ENCODE measurements around the gene WDR18. TPM values are rescaled to one million over a fixed set of nuclear protein-coding genes. Genes with fewer than 3 reads are reported as not detected.
"Not testable (repeated sequence)": the region's sequence is repeated elsewhere in the genome, so short reads cannot be mapped to it uniquely, and the experiment has no call there.

Gene WDR18
- polyA plus RNA-seq, 10 donors, result 17.6 to 43.3 (median 24.5) TPM

DNA sequence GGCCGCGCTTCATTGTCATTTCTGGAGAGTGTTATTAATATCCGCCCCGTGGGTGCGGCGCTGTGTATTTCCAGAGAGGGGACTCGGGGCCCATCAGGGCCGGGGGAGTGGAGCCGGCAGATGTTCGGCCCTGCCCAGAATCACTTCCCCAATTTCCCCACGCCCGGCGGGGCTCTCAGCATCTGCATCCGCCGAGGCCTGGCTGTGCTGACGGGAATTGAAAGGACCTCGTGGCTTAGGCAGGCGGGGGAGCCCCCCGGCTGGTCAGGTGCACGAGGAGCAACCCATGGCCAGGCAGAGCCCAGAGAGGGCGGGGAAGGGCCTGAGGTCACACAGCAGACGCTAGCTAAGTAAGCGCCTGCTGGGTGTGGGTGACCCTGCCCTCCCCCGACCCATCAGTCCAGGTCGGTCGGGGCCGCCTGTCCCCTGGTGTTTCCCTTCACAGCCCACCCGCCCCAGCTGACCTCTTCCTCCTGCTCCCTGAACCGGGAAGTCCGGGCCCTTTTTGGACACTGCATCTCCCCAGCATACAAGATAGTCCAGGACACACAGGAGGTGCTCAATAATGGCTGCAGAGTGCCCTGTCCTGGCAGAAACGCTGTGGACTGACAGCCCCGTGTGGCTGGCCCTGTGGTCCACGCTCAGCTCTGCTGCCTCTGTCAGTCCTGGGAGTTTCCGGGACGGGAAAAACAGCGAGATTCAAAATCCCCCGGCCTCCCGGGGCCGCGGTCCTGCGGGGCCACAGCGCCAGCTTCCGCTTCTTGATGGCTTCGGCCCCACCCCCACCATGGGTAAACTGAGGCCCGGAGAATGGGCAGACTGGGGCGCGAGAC lies 36.2 kb upstream of the WDR18 start:
- DNase-seq, result peak in 2 of 3 donors; percentile 46 to 69

DNA sequence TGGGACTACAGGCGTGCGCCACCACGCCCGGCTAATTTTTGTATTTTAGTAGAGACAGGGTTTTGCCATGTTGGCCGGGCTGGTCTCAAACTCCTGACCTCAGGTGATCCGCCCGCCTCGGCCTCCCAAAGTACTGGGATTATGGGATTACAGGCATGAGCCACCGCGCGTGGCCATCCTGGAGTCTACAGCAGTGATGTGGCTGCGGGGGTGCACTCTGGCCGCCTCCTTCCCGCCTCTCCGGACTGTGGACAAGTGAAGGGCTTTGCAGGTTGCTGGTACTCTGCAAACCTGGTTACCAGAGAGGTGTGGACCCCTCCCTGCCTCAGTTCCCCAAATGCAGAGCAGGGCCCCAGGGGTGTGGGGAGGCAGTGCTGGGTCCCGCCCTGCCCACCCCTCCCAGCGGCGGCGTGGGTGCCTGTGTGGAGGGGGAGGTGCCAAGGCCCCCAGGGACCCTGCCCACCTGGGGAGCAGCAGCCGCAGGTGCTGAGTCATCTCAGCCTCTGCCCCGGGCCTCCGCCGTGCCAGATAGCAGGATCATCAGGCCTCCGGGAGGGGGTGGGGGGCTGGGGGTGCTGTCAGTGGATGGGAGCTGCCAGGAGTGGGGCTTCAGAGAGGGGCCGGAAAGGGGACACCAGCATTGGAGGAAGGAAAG lies 35.2 kb upstream of the WDR18 start:
- no peak for DNase-seq

DNA sequence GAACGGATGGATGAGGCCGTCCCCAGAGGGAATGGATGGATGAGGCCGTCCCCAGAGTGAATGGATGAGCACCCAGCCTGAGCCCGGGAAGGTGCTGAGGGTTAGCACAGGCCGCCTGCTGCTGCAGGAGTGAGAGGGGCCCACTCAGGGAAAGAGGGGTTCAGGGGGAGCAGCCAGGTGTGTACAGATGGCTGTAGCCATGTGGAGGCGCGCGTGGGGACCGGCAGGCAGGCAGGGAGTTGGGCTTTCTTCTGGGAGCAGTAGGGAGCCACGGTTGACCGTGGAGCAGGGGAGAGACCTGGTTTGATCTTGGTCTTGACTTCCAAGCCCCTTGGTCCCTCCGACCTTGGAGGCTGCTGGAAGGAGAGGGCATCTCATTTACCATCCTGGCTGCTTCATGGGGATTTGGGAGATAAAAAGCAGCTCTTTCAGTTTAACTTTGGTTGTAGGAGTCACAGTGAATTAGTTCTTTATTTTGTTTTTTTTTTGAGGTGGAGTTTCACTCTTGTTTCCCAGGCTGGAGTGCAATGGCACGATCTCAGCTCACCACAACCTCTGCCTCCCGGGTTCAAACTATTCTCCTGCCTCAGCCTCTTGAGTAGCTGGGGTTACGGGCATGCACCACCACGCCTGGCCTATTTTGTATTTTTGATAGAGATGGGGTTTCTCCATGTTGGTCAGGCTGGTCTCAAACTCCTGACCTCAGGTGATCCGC lies 33.6 kb upstream of the WDR18 start:
- DNase-seq, result no peak

DNA sequence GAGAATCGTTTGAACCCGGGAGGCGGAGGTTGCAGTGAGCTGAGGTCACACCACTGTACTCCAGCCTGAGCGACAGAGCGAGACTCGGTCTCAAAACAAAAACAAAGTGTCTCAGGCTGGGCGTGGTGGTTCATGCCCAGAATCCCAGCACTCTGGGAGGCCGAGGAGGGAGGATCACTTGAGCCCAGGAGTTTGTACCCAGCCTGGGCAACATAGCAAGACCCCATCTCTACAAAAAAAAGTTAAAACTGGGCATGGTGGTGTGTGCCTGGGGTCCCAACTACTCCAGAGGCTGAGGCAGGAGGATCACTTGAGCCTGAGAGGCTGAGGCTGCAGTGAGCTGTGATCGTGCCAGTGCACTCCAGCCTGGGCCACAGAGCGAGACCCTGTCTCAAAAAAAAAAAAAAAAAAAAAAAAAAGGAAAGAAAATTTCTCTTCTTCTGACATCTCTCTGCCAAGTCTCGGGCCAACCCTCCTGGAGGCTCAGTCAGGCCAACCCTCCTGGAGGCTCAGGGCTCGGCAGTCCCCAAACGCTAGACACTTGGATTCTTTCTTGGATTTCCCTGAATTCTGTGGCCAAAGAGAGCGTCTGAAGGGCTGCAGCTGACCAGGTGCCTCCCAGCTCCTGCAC lies 32.0 kb upstream of the WDR18 start:
- DNase-seq, result no peak

DNA sequence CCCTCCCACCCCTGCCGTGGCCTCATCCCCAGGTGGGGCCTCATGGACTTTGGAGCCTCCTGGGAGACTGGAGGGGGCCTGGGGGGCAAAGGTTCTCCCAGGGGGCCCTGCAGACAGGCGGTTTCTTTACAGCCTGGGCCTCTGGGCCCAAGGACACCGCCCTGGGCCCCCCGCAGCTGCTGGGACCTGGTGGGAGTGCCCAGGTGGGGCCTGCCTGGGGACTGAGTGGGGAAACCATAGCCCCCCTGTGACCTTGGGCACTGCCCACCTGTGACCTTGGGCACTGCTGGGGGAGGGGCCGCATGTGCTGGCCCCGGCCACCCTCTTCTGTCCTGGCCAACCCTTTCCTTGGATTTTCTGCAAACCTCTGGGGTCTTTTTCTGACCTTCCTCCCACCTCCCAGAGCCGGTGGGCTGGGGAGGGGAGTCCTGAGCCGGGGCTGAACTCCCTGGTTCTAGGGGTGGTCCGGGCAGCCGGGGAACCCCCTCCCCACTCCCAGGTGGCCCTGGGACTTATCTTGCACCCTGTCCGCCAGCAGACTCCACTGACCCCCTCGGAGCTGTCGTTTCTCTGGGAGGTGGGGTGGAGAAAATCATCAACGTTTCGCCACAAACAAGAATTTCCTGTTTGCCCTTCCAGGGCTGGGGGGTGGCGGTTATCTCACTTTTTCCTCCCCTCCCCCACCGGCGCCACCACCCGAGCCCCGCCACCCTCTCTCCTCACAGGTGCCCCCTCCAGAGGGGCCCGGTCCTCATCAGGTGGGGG lies 31.3 kb upstream of the WDR18 start:
- no peak for DNase-seq

DNA sequence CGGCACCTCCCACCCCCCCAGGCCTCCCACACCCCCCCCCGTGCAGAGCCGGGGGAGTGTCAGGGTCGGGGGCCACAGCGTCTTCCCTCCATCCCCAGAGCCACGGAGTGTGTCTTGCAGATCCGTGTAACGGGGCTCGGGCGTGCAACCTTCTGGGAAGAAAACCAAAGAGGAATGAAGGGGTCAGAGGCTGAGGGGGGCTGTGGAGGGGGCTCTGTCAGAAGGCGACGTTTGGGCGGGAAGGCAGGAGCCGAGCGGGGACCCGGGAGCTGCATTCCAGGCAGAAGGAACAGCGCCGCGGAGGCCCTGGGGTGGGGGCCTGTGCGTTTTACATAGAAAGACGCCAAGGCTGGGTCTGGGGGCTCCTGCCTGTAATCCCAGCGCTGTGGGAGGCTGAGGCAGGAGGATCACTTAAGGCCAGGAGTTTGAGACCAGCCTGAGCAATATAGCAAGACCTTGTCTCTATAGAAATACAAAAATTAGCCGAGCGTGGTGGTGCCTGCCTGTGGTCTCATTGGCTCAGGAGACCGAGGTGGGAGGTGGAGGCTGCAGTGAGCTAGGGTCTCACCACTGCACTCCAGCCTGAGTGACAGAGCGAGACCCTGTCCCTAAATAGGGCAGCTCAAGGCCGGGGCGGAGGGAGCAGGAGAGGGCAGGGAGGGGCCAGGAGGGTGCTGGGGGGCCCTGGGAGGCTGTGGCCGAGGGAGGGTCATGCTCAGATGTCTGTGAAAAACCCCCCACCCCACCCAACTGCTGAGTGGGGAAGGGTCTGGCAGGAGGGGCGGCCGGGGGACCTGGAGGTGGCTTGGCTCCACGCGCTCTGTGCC lies 30.5 kb upstream of the WDR18 start:
- no peak for DNase-seq

DNA sequence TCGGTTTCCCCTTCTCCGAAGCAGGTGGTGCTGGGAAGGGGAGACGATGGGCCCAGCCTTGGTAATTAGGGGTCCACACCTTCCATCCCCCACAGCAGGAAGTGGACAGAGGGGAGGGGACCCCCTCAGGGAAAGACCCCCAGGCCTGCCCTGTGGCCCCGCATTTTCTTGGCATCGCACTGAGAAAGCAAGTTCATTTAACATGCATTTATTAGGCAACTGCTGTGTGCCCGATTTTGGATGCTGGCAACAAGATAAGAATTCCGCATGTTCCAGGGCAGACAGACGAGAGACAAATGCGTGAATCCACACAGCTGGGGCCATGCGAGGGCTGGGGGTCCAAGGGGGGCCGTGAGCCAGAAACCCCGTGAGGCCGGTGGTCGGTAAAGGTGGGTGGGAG lies 29.9 kb upstream of the WDR18 start:
- DNase-seq, result no peak

DNA sequence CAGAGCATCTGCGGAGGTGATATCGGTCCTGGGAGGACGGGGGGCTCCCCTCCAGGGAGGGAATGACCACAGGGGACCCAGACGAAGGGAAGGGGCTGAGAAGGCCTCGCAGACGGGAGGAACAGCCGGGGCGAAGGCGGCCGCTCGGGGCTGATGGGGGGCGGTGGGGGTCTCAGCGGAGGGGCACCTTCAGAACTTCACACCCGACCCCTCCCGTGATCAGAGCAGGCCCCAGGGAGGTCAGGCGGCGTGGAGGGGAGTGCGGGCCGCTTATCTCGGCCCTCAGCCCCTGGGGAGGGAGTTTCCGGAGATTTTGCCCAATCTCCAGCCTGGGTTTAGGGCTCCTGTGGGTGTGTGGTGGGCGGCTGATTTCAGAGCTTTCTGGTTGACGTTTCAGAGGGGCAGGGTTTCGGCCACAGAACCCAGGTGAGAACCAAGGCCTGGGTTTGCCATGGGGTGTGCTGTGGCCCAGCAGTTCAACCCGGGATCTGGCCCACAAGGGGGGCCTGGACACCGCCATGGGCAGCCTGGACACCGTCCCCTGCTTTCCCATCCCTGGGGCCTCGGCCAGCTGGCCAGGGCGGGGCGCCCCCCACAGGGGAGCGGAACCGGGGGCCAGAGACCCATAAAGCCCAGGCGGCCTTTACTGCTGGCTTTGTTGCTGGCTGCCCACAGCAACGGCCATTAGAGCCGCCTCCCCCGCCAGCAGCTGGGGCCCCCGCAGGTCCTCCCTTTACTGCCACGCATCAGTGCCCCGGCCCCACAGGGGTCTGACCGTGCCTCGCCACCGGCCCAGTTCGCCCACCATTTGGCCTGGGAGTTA lies 29.3 kb upstream of the WDR18 start:
- no peak for DNase-seq

DNA sequence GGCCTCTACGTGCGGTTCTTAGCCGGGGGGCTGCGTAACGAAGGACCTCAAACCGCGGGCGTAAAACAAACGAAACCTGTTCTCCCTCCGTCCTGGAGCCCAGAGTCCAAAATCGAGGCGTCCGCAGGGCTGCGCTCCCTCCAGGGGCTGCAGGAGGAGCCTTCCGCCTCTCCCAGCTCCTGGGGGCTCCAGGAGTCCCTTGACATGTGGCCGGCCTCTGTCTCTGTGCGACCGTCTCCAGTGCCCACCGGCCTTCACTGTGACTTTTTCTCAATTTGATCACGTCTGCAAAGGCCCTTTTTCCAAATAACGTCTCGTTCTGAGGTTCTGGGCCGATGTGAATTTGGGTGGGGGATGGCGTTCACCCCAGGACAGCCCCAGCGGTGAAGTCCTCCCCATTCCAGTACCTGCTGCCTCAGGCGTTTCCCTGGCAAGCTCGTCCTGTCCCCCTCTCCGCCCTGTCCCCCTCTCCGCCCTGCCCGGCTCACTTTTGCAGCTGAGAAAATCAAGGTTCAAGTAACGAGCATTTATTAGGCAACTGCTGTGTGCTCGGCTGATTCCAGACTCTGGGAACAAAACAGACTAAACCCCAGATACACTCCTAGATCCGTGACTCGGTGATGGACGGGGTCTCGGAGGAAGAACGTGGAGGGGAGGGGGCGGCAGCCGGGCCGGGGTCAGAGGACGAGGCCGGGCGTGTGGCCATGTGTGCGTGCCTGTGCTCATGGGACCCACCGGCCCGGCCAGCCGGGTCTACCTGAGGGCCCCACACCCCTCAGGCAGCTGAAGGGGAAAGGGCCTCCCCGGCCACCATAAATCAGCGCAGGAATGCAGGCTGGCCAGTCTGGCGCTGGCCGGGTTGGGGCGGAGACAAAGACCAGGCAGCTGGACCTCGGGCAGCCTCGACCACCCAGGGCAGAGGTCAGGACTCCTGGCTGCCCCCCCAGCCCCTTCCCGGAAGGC lies 28.1 kb upstream of the WDR18 start:
- no peak for DNase-seq

DNA sequence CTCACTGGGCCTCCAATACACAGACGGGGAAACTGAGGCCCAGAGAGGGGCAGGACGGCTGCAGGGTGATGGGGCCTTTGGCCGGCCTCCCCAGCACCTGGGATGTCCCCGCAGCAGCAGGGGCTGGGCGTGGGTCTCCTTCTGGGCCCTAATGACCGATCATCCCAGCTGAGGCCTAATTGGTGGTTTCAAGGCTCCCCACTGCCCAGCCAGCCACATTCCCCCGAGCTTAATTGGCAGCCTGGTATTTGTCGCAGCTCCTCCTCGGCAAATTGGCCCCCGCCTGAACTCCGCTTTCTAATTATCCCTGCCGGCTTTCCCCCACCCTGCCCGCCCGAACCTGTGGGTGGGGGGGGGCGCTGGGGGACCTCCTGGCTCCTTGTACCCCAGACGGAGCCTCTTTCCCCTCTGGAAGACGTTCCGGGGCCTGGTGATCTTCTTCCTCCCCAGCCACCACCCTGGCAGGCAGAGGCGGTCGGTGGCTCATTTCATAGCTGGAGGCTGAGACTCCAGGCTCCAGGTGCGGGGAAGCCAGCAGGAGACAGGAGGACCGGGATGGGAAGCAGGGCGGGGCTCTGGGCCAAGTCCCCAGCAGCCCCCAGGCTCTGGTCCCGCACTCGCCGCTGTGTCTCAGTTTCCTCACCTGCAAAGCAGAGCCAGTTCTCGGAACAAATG lies 27.2 kb upstream of the WDR18 start:
- no peak for DNase-seq

DNA sequence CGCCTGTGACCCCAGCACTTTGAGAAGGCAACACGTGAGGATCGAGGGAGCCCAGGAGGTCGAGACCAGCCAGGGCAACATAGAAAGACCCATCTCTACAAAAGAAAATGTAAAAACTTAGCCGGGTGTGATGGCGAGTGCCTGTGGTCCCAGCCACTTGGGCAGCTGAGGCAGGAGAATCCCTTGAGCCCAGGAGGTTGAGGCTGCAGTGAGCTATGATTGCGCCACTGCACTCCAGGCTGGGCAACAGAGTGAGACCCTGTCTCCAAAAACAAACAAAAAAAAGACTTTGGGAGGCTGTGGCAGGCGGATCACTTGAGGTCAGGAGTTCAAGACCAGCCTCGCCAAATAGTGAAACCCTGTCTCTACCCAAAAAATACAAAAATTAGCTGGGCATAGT lies 26.6 kb upstream of the WDR18 start:
- not testable (repeated sequence) for DNase-seq

DNA sequence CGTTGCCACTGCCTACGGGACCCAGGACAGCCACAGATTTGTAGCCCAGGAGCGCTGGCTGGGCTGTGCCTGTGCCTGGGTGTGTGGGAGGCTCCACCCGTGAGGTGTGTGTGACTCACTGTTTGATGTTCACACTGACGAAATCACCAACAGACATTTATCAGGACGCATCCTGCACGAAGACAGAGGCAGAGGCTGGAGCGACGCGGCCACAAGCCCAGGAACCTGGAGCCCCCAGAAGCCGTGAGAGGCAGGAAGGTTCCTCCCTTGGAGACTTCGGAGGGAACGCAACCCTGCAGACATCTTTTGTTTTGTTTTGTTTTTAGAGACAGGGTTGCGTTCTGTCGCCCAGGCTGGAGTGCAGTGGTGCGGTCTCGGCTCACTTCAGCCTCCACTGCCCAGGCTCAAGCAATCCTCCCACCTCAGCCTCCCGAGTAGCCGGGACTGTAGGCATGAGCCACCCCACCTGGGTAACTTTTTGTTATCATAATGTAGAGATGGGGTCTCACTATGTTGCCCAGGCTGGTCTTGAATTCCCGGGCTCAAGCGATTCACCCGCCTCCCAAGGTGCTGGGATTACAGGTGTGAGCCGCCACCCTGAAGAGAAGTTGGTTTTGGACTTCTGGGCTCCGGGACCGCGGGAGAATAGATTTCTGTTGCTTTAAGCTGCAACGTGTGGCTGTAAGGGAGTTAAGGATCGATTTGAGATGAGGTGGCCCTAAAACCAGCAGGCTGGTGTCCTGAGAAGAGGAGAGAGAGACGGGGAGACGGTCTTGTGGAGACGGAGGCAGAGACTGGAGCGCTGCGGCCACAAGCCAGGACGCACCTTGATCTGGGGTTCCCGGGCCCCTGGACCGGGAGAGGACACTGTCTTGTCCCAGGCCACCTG lies 24.9 kb upstream of the WDR18 start:
- DNase-seq, result no peak

DNA sequence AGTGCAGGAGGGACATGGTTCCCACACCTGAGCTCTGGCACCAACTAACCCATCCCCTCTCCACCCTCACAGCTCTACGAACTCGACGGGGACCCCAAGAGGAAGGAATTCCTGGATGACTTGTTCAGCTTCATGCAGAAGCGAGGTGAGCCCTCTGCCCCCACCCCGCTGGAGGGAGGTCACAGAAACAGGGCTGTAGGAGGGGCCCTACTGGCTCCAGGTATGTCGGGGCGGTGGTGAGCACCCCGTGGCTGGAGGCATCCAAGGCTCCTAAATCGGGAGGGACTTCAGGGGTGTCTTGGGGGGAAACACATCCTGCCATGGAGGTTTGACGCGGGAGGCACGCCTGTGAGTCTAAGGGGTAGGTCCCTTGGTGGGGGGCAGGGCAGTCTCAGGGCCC lies 24.1 kb upstream of the WDR18 start:
- DNase-seq, result no peak

DNA sequence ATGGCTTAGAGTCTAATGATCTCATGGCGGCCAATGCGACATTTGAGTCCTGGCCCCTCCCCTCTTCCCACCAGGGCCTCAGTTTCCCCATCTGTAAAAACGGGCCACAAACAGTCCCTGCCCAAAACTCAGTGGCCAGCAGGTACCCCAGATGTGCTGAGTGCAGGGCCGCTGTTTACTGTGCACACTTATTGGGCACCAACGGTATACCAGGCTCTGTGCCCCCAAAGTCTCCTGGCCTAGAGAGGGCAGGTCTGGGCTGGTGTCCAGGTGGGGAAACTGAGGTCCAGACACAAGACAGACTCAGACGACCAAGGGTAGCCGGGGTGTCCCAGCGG lies 23.6 kb upstream of the WDR18 start:
- no peak for DNase-seq

DNA sequence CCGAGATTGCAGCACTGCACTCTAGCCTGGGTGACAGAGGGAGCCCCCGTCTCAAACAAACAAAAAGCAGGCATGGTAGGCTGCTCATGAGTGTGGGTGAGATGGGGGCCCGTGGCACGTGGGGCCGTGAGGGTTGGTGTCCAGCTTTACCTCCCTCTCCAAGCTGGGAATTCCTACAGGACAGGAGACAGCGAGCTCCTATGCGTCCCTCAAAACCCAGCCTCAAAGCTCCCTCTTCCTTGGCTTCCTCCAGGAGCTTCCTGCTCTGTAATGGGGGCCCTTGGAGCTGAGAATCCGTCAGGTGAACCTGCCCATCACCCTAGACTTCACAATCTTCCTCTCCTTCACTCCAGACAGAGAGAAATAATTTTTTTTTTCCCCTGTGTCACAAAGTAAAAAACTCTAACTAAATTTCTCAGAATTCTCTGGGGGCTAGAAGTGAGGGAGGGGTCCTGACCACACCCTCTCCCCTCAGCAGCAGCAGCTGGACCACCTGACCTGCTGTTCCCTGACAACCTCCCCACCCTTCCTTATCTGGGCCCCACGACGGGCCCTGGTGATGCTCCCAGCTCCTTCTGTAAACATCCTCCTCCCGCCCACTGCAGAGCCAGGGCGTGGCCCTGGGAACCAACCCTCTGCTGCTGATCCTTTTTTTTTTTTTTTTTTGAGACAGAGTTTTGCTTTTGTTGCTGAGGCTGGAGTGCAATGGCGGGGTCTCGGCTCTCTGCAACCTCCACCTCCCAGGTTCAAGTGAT lies 22.1 kb upstream of the WDR18 start:
- DNase-seq, result no peak
